LNCaP clone FGC (cell line): ENCODE measurements around the gene DCT.

ENCODE experiments used
- DNase-seq: peaks from one replicate; pipeline ENCODE4 v3.0.0-alpha.2; 2011; ENCODE audit warnings: low read depth
- H3K4me3 ChIP-seq: 2 replicates; pipeline ENCODE4 v1.5.1; 2011; ENCODE audit warnings: mild to moderate bottlenecking, low read depth, low read length, control low read depth
- CTCF ChIP-seq: IDR thresholded peaks from 2 replicates; pipeline ENCODE4 v1.5.1; 2012; ENCODE audit warnings: mild to moderate bottlenecking; ENCODE audit not compliant: control insufficient read depth, insufficient read depth; ENCODE audit errors: extremely low read depth

Gene DCT

GRCh38 chr13:94411747-94412146 lies 67.7 kb downstream of the DCT start:
- DNase-seq, result no peak
- TF ChIP-seq CTCF, result no peak
- no peak overlapping the region for H3K4me3 ChIP-seq

- no peak for DNase-seq
These were observed 71.0 kb downstream of the DCT start for GRCh38 chr13:94408314-94409036.

GRCh38 chr13:94400874-94401273 lies 78.6 kb downstream of the DCT start:
- TF ChIP-seq CTCF, result no peak
- H3K4me3 ChIP-seq, result no peak overlapping the region
- DNase-seq, result peak; percentile 84

More at GRCh38 chr13:94408314-94409036, 71.0 kb downstream of the DCT start:
- no peak for TF ChIP-seq CTCF
- no peak overlapping the region for H3K4me3 ChIP-seq

- no peak overlapping the region for H3K4me3 ChIP-seq
- TF ChIP-seq CTCF, result no peak
- DNase-seq, result no peak
These were observed 79.7 kb downstream of the DCT start for GRCh38 chr13:94399812-94400211.

- no peak overlapping the region for H3K4me3 ChIP-seq
- no peak for TF ChIP-seq CTCF
- no peak for DNase-seq
These were observed 83.6 kb downstream of the DCT start for GRCh38 chr13:94395860-94396259.

- DNase-seq, result no peak
- H3K4me3 ChIP-seq, result no peak overlapping the region
- no peak for TF ChIP-seq CTCF
These were observed 84.8 kb downstream of the DCT start for GRCh38 chr13:94394723-94395122.

- TF ChIP-seq CTCF, result no peak
- H3K4me3 ChIP-seq, result no peak overlapping the region
- no peak for DNase-seq
These were observed 88.6 kb downstream of the DCT start for GRCh38 chr13:94390881-94391280.
